HG03103 (cell line): ENCODE measurements around the gene NUP62.

Experiments used
- ATAC-seq: cut with Tn5 transposase; IDR thresholded peaks from one replicate; pipeline ENCODE4 v1.9.1; 2021; ENCODE audit warnings: low read depth; ENCODE audit not compliant: unreplicated experiment

NUP62 gene

DNA sequence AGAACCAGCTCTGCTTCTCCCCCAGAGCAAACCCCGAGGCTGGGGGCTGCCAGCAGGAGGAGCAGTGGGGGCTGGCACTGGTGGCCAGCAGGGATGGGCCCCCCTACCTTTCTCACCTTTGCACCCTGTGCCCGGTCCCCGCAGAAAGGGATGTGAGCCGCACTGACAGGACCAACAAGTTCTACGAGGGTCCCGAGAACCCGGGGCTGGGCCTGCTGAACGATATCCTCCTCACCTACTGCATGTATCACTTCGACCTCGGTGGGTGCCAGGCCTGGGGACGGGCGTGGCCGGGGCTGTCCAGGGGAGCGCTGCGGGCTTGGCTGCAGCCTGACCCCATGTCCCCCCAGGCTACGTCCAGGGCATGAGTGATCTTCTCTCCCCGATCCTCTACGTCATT lies 45.2 kb downstream of the NUP62 start:
- ATAC-seq = no peak

DNA sequence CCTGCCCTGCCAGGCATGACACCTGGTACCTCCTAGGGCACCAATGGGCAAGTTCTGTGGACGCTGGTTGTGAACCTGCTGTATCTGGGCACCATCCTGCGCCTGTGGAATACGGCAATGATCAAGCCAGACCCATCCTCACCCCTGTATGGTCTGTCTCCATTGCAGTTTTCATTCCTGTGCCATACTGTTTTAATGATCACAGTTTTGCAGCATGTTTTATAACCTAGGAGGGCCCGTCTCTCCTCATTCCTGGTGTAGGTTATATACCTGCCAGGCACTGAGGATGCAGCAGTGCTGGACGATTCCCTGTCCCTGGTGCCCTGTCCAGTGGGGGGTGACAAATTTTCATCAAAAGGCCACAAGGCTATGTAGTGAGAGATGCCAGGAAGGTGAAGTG lies 46.2 kb downstream of the NUP62 start:
- ATAC-seq = no peak

DNA sequence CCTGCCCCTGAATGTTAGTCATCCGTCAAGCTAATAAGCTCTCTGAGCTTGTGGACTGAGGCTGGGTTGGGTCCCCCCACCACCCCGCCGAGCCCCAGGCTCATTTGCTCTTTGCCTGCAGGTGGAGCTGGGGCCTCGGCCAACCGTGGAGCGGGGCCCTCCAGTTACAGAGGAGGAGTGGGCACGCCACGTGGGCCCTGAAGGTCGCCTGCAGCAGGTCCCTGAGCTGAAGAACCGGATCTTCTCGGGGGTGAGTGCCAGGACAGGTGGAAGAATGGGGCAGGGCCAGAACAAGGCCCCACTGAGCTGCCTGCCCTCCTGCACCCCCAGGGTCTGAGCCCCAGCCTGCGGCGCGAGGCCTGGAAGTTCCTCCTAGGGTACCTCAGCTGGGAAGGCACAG lies 46.7 kb downstream of the NUP62 start:
- ATAC-seq = no peak

DNA sequence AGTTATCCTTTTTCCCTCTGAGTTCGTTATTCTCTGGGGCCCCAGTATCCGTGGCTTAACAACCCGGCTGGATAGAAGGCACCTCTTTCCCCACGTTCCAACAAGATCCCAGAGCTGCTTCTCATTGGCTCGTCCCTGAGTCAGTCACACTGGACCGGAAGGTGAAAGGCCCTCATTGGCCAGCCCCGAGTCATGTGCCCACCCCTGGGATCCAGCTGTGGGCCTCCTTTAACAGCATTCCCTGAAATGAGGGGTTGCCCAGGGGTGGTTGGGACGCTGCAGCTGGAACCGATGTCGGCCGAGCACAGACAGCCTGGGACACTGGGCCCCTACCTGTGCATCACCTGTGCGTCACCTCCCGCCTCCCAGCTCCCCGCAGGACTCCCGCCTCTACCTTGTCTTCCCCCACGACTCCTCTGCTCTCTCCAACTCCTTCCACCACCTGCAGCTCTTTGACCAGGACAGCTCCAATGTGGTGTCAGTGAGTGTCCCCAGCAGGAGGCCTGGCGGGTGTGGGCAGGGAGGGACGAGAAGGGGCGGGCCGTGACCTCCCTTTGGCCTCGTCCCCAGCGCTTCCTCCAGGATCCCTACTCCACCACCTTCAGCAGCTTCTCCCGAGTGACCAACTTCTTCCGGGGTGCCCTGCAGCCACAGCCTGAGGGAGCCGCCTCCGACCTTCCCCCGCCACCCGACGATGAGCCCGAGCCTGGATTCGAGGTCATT lies 47.5 kb downstream of the NUP62 start:
- ATAC-seq = no peak

DNA sequence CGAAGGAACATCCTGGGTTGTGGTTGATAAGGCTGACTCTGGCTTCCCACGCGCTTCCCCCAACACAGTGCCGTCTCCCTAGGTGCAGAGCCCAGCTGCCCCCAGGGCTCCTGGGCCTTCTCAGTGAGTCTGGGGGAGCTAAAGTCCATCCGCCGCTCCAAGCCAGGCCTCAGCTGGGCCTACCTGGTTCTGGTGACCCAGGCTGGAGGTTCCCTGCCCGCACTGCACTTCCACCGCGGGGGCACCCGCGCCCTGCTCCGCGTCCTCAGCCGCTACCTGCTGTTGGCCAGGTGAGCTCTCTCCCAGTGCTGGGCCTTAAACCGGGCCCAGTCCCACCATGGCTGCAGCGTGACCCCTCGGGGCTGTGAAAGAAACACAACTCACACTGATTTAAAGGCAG lies 48.1 kb downstream of the NUP62 start:
- ATAC-seq = no peak

DNA sequence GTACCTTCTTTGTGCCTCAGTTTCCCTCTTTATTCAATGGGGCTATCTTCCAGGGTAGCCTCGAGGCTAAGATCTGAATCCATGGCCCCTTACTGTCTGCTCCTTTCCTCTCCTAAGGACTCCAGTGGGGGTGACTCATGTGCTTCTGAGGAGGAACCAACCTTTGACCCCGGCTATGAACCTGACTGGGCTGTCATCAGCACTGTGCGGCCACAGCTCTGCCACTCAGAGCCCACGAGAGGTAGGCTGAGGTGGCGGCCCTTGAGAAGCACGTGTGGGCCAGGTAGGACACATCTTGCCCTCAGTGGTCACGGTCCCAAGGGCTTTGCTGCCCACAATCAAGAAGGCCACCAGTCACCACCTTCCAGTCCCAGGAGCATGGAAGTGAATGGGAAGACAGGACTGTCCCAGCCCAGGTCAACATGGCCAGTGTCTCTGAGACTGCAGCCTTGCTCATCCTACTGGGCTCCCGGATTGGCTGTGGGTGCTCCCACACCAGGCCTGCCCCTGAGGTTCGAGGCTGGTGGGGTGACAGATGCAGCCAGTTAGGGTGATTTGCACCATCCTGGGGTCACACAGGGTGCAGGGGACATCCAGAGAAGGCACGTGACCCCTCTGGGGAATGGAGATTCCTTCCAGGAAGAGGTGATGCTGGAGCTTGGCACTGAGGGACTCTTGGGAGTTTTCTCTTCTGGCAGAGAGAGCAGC lies 49.0 kb downstream of the NUP62 start:
- ATAC-seq = no peak

DNA sequence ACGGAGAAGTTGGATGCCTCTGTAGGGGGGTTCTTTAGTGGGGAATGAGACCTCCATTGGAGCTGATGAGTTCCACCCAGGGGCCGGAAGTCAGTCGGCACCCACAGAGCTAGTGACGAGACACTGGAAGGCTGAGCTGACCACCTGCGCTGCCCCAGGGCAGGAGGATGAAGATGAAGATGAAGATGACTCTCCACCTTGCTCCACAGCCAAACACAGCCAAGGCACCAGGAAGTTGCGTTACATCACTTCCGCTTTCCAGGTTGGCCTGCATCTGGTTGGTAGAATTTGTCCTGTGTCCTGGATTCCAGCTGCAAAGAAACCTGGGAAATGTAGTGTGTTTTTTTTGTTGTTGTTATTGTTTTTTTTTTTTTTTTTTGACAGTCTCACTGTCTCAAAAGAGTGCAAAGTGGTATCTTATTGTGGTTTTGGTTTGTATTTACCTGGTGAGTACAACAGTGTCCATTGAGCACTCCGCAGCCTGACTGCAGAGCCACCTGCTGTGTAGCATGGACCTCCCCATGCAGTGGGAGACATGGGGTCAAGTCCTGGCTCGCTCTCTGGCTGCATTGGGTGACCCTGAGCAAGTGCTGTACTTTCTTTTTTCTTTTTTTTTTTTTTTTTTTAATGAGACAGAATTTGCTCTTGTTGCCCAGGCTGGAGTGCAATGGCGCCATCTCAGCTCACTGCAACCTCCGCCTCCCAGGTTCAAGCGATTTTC lies 49.9 kb downstream of the NUP62 start:
- ATAC-seq = no peak

DNA sequence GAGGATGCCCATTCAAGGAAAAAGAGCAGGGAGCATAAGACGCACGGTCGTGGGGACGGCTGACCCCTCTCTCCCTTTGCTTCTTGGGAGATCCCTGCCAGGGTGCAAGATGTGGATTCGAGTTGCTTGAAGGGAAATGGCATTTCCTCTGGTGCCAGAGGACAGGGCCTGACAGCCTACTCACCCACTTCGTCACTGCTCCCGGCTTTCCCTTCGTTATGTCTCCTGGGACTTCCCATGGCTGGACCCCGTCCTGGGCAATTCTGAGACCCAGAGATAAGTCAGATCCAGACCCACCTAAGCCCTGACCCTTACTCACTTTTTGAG lies 50.6 kb downstream of the NUP62 start:
- no peak for ATAC-seq

DNA sequence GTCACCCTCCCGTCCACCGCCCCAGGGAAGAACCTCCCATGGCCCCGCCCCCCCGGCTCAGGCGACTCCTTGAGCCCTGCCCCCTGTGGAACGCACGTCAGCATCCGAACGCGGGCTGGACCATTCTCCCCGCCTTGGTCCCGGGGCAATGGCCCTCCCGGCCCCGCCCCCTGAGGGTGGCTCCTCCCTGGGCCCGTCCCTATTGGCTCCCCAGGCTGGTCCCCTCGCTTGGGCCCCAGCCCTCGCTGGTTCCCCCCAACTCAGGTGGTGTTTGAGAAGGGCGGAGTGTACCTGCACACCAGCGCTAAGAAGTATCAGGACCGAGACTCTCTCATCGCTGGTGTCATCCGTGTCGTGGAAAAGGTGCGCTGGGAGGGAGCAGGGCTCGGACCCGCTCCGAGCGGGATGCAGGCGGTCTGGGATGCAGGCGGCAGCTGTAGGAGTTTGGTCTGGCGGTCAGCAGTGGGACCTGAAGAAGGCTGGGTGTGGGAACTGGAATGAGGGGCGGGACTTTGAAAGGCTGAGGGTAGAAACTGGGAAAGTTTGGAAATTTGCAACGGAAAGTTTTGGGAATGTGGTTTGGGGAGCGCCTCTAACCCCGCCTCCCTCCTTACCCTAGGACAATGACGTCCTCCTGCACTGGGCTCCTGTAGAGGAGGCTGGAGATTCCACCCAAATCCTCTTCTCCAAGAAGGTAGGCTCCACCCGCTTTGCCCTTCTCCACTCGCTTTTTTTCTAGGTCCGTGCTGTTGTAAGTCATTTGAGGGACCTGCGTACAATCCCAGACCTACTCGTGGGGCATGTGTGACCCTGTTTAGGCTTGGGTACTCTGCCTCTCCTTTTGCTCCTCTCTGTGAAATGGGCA lies 51.2 kb downstream of the NUP62 start:
- ATAC-seq = peak; percentile 43

DNA sequence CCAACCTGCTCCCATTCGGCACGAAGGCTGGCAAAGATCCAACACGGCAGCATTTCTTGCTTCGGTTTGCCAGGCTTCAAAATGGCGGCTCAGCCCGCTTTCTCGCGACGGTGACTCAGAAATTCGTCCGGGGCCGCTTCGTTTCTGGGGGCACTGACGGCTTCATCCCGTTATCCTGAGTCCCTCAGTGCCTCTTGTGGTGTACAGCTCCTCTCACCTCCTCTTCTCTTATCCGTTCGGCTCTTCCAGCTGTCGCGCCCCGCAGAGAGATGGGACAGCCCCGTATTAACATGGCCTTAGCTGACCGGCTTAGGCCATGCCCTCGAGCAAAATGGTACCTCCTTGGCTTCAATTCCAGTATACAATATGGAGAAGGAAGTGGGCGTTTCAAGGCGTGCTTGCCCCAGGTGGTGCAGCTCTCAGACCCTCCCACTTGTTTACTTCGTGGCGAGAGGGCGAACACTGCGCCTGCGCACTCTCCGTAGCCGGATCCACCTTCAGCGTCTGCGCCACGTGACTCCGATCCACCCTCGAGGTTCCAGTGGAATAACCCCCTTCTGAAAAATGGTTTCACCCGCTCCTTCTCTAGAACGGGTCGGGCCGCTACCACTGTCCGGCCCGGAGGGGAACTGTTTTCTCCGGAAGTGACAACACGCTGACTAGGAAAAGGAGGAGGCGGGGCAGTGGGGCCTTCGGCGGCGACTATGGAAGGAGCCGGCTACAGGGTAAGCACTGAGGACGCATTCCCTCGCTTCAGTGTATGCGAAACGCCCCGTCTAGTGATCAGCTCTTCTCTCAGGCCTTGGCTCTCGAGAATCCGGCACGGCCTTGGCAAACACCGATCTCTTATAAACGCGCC lies 52.1 kb downstream of the NUP62 start, which contains the start of the genes AKT1S1 and TBC1D17:
AKT1S1 (minus strand) TSS at position 336 of the 859 bp plus-strand sequence. CDS start 4,060 bp downstream, outside the sequence.
TBC1D17 (plus strand) TSS at position 683 of the 859 bp plus-strand sequence; CDS start at position 705, 22 bp downstream.
- peak; percentile 44 for ATAC-seq

DNA sequence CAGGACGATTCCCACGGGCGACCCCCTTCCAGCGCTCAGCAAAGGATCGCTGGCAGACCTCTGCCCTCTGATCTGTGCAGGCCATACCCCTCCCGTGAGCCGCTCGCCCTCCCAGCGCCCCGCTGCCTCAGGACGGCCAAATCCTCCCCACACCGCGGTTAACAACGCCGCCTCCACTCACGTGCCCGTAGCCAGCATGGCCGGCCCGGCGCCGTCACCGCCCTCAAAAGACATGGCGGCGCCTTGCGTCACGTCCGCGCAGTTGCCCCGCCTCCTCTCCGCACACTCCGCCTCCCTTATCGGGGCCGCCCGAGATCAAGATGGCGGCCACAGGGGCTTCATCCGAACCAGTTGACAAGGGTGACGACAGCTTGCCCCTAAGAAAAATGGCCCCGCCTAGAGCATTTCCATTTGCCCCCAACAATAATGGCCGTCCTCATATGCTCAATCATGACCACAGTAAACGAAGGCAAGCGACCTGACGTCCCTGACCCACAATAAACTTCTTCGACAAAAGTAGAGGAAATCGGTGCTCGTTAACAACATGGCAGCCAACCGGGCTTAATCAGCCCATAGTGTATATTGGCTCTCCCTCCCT lies 52.8 kb downstream of the NUP62 start:
- peak; percentile 43 for ATAC-seq

DNA sequence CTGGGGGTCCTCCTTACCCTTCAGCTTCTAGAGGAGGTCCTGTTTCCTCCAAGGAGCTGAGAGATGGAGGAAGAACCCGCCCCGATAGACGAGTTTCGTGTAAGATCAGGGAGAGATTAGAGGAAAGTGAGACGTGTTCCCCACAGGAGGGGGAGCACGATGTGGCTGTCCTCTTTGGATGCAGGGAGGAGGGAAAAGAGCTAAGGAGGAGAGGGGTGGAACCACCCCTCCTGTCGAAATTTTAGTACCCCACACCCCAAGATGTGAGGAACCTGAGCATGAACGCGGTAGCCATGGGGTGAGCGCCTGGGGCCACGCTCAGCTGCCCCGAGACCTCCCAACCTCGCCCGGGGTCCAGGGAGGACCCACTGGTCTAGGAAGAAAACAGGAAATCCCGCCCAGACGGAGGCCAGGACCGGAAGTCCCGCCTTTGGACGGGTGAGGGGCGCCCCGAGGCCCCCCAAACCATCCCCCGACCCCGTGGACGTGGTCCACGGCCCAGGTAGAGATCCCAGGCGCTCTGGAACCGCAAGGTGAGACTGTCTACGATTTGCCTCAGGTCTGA lies 53.4 kb downstream of the NUP62 start:
- ATAC-seq = no peak

DNA sequence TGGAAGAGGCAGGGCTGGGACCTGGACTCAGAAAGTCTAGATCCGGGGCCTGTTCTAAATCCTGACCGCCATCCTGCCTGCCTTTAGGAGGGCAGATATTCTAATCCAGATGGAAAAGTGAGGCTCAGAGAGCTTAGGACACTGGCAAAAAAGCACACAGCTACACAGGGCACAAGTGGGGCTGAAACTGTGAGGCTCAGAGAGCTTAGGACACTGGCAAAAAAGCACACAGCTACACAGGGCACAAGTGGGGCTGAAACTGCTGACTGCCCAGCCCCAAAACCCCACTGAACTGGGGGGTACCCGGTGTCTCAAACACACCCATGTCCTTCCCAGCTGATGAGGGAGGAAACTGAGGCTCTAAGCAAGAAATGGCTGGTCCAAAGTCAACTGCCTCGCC lies 54.1 kb downstream of the NUP62 start:
- ATAC-seq = no peak

DNA sequence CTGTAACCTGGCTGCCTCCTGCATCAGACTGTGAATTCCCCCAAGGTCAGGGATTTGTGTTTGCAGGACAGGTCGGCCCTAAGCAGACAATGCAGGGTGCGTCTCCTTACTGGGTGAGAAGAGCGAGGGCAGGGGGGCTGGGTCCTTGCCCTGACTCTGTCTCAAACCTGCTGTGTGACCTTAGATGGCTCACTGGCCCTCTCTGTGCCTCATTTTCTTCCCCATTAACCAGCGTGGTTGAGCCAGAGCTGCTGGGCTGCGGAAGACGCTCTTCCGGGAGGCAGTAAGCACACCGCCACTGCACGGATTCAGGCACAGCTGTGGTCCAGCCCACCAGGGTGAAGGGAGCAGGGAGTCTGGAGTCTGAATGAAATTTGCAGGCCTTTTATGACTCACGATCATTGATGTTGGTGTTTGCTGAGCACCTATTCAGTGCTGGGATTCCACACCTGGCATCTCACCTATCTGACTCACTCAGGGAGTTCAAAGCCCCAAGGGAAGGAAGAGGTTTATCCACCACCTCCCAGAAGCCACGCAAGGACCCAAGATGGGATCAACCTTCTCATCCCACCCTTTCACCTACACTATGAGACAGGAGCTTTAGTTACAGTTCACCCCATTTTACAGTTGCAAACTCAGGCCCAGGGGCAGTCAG lies 54.7 kb downstream of the NUP62 start:
- no peak for ATAC-seq

DNA sequence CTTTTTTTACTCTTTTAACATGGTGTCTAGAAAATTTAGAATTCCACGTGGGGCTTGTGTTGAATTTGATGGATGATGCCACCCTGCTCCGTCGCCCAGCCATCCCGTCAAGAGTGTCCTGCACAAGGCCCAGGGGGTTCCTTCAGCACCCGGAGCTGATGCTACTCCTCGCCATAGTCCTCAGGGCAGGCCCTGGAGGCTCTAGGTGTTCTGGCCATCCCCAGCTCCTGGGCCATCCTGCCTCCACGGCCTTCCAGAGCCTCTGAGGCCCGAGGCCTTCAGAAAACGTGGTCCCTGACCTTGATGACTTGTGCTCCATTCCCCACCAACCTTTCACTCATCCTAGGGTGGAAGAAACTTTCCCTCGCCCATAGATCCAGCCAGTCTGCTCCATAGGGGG lies 55.5 kb downstream of the NUP62 start:
- no peak for ATAC-seq

DNA sequence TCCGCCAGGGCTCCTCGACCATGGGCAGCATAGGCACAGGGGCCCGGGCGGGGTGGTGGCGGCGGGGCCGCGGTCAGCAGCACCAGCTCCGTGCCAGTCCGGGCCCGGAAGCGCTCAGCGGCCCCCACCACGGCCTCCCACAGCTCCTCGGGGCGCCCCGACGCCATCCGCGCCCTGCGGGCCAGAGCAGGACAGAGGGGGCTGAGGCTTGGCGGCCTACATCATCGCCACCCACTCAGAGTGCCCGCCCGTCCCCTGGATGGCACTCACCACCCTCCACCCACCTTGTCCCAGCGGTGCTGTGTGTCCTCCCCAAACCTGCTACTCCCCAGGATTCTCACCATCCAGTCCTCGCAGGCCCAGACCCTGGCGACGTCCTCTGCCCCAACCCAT lies 56.2 kb downstream of the NUP62 start:
- ATAC-seq = no peak

DNA sequence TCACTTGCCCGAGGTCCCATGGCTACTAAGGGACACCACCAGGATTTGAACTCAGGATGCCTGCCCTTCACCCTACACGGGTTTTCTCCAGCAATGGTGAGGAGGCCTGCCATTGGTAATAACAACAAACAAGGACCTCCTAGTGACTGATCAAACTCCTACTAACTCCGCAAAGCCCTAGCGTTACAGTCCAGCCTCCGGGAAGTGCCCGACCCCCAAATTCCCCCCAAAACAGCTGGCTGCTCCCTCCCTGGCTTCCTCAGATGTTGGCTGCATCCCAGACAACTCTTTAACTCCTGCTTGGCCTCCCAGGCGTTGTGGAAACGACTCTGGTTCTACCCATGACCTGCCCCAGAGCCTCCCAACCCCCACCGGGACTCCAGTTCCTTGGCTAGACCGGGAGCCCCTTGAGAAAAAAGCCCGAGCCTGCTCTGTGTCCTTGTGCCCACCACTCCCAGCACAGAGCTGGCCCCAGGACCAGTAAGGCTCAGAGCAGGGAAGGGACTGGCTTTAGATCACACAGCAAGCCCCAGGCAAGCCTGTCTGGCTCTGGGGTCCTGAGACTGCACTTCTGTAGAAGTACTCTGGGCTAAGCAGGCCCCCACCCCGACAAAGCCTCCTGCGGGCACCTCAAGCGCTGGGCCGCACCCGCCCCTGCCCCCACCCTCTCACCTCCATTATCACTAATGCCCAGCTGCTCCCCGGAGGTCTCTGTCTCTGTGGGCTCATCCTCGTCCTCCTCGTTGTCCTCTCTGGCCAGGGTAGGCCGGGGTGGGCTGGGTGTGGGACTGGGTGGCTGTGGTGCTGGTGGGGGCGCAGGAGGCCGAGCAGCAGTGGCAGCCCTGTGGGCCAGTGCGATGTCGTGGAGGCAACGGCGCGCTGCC lies 56.8 kb downstream of the NUP62 start:
- ATAC-seq = no peak
